ENCODE data around the gene ERC2. TPM values are rescaled to one million over a fixed set of nuclear protein-coding genes. Genes with fewer than 3 reads are reported as not detected.
"Not testable (repeated sequence)": the region's sequence is repeated elsewhere in the genome, so short reads cannot be mapped to it uniquely, and the experiment has no call there.

The ERC2 gene
- polyA plus RNA-seq, 3 donors: 0.04 to 0.54 TPM; not detected in 1

- WGBS, 3 donors: 85 to 94% (median 85%) methylated on average over 3 of the region's 3 CpGs
- H3K27ac ChIP-seq (ENCODE audit: low read depth, low read length): no peak overlapping the region
Measured at GRCh38 chr3:56291953-56292352, 176.3 kb downstream of the ERC2 start.

DNA sequence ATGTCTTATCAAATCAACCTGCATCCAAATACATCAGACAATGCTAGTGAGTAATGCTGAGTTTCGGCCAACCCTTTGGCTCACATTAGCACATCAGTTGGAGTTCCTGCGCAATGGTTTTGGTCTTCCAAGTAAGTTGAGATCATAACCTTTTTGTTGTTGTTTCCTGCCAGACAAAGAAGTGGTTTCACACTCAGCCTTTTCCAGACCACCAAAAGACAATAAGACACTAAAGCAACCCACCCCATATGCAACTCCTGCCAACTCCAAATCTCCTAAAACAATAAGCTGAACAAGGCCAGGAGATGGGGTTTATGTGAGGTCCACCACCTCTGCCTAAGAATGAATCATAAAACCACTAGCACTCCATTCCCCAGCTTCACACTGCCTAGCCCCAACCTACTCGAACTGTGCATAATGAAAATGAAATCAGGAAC, 177.0 kb downstream of the ERC2 start:
- WGBS, 3 donors: 76 to 84% (median 76%) methylated on average over 3 of the region's 3 CpGs
- no peak overlapping the region for H3K27ac ChIP-seq (ENCODE audit: low read depth, low read length)

DNA sequence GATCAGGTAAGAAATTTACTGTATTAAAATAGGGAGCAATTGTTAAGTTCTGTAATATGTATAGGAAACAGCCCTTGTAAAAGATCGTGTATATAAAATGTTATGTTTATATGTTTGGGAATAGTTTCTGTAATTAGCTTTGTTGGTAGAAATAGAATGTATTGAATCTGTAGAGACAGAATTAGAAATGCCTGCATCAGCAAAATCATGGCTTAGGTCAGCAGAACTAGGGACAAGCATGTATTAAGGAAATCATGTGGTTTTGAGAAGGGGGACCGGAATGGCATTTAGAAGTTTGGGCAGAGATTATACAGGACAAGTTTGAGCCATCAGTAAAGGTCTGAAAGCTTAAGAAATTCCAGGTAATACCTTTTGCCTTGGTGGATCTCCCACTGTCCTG, 177.9 kb downstream of the ERC2 start:
- WGBS, 3 donors: 73 to 86% (median 80%) methylated on average over 2 of the region's 2 CpGs
- no peak overlapping the region for H3K27ac ChIP-seq (ENCODE audit: low read depth, low read length)

DNA sequence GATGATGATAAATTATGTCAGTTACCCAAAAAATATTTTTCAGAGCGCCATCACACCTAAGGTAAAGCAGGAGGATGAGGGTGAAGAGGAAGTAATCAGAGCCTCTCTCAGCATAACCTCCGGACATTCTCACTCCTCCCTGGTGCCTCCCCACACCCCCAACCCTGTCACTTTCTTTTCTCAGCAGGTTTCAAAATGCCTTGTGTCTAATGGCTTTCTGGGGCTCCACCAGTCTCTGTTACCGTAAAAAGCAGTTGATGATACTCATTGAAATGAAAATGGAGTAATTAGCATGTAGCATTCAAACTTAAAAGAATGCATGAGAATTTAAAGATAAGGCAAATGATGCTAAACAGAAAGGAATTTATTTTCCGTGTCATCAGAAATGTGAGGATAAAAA, 180.0 kb downstream of the ERC2 start:
- H3K27ac ChIP-seq (ENCODE audit: low read depth, low read length): no peak overlapping the region
- 75 to 84% (median 80%) methylated on average over 4 of the region's 4 CpGs for WGBS, 3 donors

DNA sequence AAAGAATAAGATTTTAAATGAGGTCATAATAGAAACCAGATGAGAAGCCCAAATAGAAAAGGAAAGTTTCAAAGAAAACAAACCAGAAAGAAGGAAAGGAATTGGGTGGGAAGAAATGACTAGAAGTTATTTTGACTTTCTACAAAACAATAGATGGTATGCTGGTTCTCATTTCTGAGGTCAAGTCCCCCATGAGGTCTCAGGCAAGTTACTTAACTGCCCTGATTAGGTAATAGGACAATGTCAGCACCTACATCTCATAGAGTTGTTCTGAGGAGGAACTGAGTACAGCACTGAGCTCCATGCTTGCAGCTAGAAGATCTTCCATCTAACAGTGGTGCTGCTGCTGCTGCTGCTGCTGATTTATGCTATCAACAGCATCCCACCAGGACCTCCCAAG, 185.9 kb downstream of the ERC2 start:
- H3K27ac ChIP-seq (ENCODE audit: low read depth, low read length): no peak overlapping the region

GRCh38 chr3:56277236-56277635, 191.0 kb downstream of the ERC2 start:
- no peak overlapping the region for H3K27ac ChIP-seq (ENCODE audit: low read depth, low read length)
- 59 to 79% (median 74%) methylated on average over 1 of the region's 1 CpG for WGBS, 3 donors

DNA sequence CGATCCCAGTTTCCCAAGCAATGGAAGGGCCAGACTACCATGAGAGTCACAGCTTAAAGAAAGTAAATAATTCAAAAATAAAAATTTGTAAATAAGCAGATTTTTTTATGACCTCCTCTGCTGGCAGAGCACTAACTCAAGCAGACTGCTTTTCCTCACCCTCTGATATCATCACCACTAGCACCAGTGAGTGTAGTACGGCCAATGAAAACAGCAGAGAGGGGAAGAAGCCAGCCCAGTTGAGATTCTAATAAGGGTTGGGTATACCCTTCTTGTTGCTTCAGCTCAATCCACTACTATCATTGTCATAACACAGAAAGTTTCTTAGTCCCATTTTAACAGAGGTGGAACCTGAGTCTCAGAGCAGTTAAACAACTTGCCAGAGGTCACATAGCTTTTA, 193.1 kb downstream of the ERC2 start:
- H3K27ac ChIP-seq (ENCODE audit: low read depth, low read length): no peak overlapping the region
- WGBS, 3 donors: 67 to 93% (median 86%) methylated on average over 2 of the region's 2 CpGs

DNA sequence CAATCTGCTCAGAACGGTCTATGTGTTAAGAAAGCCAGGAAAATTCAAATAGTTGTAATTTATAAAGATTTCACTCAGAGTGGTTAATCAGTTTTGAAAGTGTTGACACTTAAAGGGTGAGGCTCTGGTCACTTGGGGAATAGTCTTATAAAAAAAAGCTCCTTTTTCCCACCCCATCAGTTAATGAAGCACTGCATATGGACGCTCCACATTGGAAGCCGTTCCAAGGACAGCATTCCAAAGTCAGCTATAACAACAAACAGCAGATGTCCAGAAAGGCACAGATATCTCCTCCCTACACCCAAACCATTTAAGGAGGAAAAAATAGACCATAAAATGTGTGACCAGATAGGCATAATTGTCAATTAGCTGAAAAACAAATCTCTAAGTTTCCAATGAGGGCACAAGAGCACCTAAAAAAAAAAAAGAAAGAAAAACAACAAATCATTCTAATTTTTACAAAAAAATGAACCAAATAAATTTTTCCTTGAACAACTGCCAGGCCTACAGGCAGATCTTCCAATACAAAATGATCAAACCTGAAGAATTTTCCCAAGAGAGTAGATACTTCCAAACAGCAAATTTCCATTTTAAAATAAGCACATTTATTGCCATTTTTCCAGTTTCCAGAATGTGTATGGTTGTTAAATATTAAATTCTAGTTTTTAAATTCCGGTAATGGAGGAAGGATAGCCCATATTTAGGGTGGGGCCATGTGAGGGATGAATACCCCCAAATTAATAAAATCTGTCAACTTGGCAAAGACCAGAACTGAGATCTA, 198.3 kb downstream of the ERC2 start:
- H3K27ac ChIP-seq (ENCODE audit: low read depth, low read length): no peak overlapping the region
- WGBS, 3 donors: 49 to 57% (median 52%) methylated on average over 4 of the region's 4 CpGs

- WGBS, 3 donors: 84 to 88% (median 86%) methylated on average over 4 of the region's 4 CpGs
- no peak overlapping the region for H3K27ac ChIP-seq (ENCODE audit: low read depth, low read length)
Measured at GRCh38 chr3:56268616-56269383, 199.5 kb downstream of the ERC2 start.

DNA sequence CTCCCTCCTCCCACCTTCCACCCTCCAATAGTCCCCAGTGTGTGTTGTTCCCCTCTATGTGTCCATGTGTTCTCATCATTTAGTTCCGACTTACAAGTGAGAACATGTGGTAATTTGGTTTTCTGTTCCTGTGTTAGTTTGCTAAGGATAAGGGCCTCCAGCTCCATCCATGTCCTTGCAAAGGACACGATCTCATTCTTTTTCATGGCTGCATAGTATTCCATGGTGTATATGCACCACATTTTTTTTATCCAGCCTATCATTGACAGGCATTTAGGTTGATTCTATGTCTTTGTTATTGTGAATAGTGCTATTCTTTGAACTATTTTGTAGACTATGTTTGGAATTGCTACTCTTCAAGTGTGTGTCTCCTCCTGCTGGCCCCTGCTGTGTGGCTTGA, 206.4 kb downstream of the ERC2 start:
- 44 to 70% (median 44%) methylated on average over 2 of the region's 2 CpGs for WGBS, 3 donors
- not testable (repeated sequence) for H3K27ac ChIP-seq (ENCODE audit: low read depth, low read length)

- WGBS, 3 donors: 89 to 93% (median 89%) methylated on average over 5 of the region's 5 CpGs
- H3K27ac ChIP-seq (ENCODE audit: low read depth, low read length): no peak overlapping the region
Measured at GRCh38 chr3:56260262-56260661, 208.0 kb downstream of the ERC2 start.

GRCh38 chr3:56257826-56258225, 210.4 kb downstream of the ERC2 start:
- WGBS, 3 donors: 80 to 90% (median 85%) methylated on average over 2 of the region's 2 CpGs

GRCh38 chr3:56254835-56255234, 213.4 kb downstream of the ERC2 start:
- H3K27ac ChIP-seq (ENCODE audit: low read depth, low read length): no peak overlapping the region
- WGBS, 3 donors: 76 to 85% (median 79%) methylated on average over 3 of the region's 3 CpGs

More at GRCh38 chr3:56257826-56258225, 210.4 kb downstream of the ERC2 start:
- no peak overlapping the region for H3K27ac ChIP-seq (ENCODE audit: low read depth, low read length)

GRCh38 chr3:56253941-56254665, 214.2 kb downstream of the ERC2 start:
- H3K27ac ChIP-seq (ENCODE audit: low read depth, low read length): no peak overlapping the region
- WGBS, 3 donors: 53 to 62% (median 55%) methylated on average over 7 of the region's 7 CpGs

GRCh38 chr3:56251343-56251945, 216.8 kb downstream of the ERC2 start:
- H3K27ac ChIP-seq (ENCODE audit: low read depth, low read length): no peak overlapping the region
- 89 to 92% (median 92%) methylated on average over 3 of the region's 3 CpGs for WGBS, 3 donors

DNA sequence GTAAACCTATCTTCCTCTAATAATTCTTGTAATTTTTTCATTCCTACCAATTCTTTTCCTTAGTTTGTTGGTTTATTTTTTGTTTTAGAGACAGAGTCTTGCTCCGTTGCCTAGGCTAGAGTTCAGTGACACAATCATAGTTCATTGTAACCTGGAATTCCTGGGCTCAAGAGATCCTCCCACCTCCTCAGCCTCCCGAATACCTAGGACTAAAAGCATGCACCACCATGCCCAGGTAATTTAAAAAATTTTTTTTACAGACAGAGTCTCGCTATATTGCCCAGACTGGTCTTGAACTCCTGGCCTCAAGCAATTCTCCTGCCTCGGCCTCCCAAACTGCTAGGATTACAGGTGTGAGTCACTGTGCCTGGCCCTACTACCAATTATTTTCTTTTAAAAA, 220.2 kb downstream of the ERC2 start:
- 84 to 88% (median 86%) methylated on average over 4 of the region's 4 CpGs for WGBS, 3 donors

GRCh38 chr3:56238299-56238698, 230.0 kb downstream of the ERC2 start:
- 78 to 84% (median 82%) methylated on average over 2 of the region's 2 CpGs for WGBS, 3 donors
- no peak overlapping the region for H3K27ac ChIP-seq (ENCODE audit: low read depth, low read length)

More for the DNA sequence above, 220.2 kb downstream of the ERC2 start:
- no peak overlapping the region for H3K27ac ChIP-seq (ENCODE audit: low read depth, low read length)

DNA sequence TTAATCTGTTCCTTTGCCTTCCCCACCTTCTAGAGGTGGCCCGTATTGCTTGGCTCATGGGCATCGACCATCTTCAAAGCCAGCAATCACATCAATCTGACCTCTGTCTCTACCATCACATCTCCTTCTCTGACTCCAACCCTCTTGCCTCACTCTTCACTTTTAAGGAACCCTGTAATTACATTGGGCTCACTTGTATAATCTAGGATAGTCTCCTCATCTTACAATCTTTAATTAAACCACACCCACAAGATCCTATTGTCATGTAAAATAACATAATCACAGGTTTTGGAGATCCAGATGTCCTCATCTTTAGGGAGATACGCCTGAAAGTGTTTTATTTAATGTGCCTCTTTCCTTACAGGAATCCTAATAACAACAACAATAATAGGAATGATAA, 234.5 kb downstream of the ERC2 start:
- no peak overlapping the region for H3K27ac ChIP-seq (ENCODE audit: low read depth, low read length)
- 89% methylated on average over 3 of the region's 3 CpGs for WGBS, 3 donors

- WGBS, 3 donors: 75 to 89% (median 87%) methylated on average over 1 of the region's 1 CpG
- H3K27ac ChIP-seq (ENCODE audit: low read depth, low read length): no peak overlapping the region
Measured at GRCh38 chr3:56229311-56229710, 239.0 kb downstream of the ERC2 start.

Data from adipose tissue (tissue), 3 donors.